Epithelial cell of esophagus (primary cell): ENCODE measurements around the gene CNOT6L.

Experiments used
- DNase-seq: peaks from one replicate; pipeline ENCODE4 v3.0.0; 2010; ENCODE audit warnings: low read depth
- H3K4me3 ChIP-seq: 2 replicates; pipeline ENCODE4 v1.5.1; 2011; ENCODE audit warnings: mild to moderate bottlenecking, low read length, control low read depth
- CTCF ChIP-seq: IDR thresholded peaks from 2 replicates; pipeline ENCODE4 v1.5.1; 2011; ENCODE audit warnings: low read depth, mild to moderate bottlenecking, low read length, control low read depth, inconsistent platforms; ENCODE audit not compliant: insufficient read depth; ENCODE audit errors: missing control alignments

CNOT6L gene

GRCh38 chr4:77681792-77682191 is 137.4 kb downstream of the CNOT6L start:
- no peak overlapping the region for H3K4me3 ChIP-seq
- DNase-seq: no peak
- TF ChIP-seq CTCF: no peak

- no peak for DNase-seq
- no peak overlapping the region for H3K4me3 ChIP-seq
- TF ChIP-seq CTCF: no peak
Measured at GRCh38 chr4:77676842-77677241, 142.3 kb downstream of the CNOT6L start.

GRCh38 chr4:77671051-77671450 is 148.1 kb downstream of the CNOT6L start:
- no peak for TF ChIP-seq CTCF
- DNase-seq: no peak
- H3K4me3 ChIP-seq: no peak overlapping the region

DNA sequence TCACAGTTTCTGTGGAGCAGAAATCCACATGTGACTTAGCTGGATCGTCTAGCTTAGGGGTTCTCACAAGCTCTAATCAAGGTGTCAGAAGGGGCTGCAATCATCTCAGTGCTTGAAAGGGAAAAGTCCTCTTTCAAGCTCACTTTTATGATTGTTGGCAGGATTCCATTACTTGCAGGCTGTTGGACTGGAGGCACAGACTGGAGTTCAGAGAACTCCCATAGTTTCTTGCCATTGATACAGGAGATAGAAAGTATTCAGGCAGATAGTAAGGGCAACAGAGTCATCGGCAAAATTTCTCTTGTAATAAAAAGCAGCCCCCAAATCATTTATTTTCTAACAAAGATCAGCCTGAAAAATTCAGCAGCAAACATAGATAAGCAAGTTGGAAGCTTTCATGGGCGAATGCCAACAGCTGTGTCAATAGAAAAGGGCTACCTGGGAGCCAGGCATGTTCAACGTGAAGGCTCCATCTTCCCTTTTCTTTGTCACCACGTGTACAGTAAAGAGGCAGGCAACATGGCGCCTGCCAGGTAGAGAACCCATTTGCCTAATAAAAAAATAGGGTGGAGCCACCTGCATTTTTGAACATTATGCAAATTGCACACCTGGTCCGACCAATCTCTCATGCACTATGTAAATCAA is 149.1 kb downstream of the CNOT6L start:
- H3K4me3 ChIP-seq: no peak overlapping the region
- TF ChIP-seq CTCF: no peak
- DNase-seq: no peak

GRCh38 chr4:77665381-77666069 is 153.6 kb downstream of the CNOT6L start:
- H3K4me3 ChIP-seq: no peak overlapping the region
- no peak for TF ChIP-seq CTCF
- peak; percentile 47 for DNase-seq
